ENCODE results near the gene SMARCB1. TPM values are rescaled to one million over a fixed set of nuclear protein-coding genes. Genes with fewer than 3 reads are reported as not detected.
A peak's percentile ranks its signal among the peaks of the same experiment; 100 is the strongest.

The SMARCB1 gene
- 10 to 100 TPM; 28.8 to 55.6 (median 34.9) TPM for total RNA-seq

GRCh38 chr22:23786752-23787599 lies at the start of gene SMARCB1:
SMARCB1 (plus strand) TSS chr22:23786966; CDS start chr22:23787170, 204 bp downstream.
- peak within 1 kb of the TSS; percentile 78 to 96 (median 91) for H3K4me3 ChIP-seq
- DNase-seq (ENCODE audit: extremely low spot score) = peak; percentile 96
- H3K27ac ChIP-seq (replicated peaks in 1 of 4) = peak within 1 kb of the TSS; percentile 95 to 100 (median 99)
- no peaks in the 10 kb centered on the region for H3K27me3 ChIP-seq
- H3K9me3 ChIP-seq = no peaks in the 10 kb centered on the region
- TF ChIP-seq POLR2A (IDR thresholded peaks at IDR 0.05; ENCODE audit: low read depth) = peak; percentile 71
- TF ChIP-seq EP300 (IDR thresholded peaks at IDR 0.05) = no peak
- peak; percentile 82 to 84 for TF ChIP-seq POLR2AphosphoS5 (IDR thresholded peaks at IDR 0.05)
- TF ChIP-seq, protein P1, sequence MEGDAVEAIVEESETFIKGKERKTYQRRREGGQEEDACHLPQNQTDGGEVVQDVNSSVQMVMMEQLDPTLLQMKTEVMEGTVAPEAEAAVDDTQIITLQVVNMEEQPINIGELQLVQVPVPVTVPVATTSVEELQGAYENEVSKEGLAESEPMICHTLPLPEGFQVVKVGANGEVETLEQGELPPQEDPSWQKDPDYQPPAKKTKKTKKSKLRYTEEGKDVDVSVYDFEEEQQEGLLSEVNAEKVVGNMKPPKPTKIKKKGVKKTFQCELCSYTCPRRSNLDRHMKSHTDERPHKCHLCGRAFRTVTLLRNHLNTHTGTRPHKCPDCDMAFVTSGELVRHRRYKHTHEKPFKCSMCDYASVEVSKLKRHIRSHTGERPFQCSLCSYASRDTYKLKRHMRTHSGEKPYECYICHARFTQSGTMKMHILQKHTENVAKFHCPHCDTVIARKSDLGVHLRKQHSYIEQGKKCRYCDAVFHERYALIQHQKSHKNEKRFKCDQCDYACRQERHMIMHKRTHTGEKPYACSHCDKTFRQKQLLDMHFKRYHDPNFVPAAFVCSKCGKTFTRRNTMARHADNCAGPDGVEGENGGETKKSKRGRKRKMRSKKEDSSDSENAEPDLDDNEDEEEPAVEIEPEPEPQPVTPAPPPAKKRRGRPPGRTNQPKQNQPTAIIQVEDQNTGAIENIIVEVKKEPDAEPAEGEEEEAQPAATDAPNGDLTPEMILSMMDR (IDR thresholded peaks at IDR 0.05) = peak in 1 of 3 experiments; percentile 26
- H3K36me3 ChIP-seq = peaks cover 0 to 14% (median 4%) of the 10 kb centered on the region in 4 donors
- peaks cover 31 to 64% (median 58%) of the 10 kb centered on the region in 4 donors for H3K4me1 ChIP-seq
- under 1% methylated on average over 49 of the region's 97 CpGs for WGBS
- intact Hi-C loops (cut with DNase I) = loop anchor here (2.0 kb wide), 1 partner anchor 18 kb away; no protein-coding TSS in a partner anchor

DNA sequence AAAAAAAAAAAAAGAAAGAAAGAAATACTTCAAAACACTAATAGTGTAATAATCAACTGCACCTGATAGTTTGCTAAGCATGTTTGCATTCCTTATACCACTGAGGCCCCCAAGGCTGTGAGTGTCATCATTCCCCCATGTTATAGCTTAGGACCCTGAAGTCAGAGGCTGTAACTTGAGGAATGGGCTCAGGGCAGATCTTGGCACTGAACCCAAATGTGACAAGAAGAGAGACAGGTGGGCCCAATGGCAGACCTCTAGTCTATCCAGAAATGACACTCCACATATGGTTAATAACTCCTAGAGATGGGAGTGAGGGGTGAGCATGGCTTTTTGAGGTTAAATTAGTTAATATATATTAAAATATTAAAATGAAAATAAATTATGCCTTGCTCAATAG lies 49.1 kb upstream of the SMARCB1 start:
- no peaks in the 10 kb centered on the region for H3K9me3 ChIP-seq
- H3K4me3 ChIP-seq = no peak overlapping the region
- intact Hi-C loops (cut with DNase I) = no loop called here
- TF ChIP-seq POLR2A (IDR thresholded peaks at IDR 0.05; ENCODE audit: low read depth) (no peak), EP300 (IDR thresholded peaks at IDR 0.05) (no peak), POLR2AphosphoS5 (IDR thresholded peaks at IDR 0.05) (no peak)
- TF ChIP-seq, protein P1 (IDR thresholded peaks at IDR 0.05) = no peak
- peaks cover 4 to 20% (median 14%) of the 10 kb centered on the region in 4 donors for H3K36me3 ChIP-seq
- no peak for DNase-seq (ENCODE audit: extremely low spot score)
- peaks cover 3 to 13% (median 7%) of the 10 kb centered on the region in 4 donors for H3K4me1 ChIP-seq
- no peak overlapping the region for H3K27ac ChIP-seq (replicated peaks in 1 of 4)
- no peaks in the 10 kb centered on the region for H3K27me3 ChIP-seq

DNA sequence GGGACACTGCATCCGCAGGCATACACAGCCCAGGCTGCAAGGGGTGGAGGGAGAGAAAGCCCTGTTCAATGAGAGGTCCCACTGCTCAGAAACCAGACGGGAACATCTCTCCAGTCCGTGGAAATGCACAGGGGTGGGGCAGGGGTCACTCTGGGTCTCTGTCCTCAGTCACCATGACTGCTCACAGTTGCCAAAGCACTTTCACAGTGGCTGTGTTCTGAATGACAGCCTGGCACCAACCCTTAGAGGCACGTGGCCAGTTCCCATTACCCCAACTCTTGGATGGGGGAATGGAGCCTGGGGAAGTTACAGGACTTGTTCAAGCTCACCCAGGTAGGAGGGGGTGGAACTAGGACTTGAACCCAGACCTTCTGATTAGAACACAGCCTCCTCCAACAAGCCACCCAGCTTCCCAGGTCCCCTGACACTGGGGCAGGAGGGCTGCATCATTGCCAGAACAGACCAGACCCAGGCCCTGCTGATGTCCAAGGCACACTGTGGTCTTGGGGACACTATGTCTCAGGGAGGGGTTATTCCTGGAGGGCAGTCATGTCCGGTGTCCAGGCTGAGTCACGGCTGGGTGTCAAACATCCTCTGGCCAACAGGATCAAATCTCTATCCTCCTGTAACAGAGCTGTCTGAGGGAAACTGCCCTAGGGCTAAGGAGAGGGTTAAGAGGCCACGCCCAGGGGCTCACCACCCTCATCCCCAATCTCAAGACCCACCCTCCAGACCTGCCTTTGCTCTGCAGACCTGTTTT lies 44.1 kb upstream of the SMARCB1 start:
- TF ChIP-seq, protein P1 (IDR thresholded peaks at IDR 0.05) = no peak
- TF ChIP-seq POLR2A (IDR thresholded peaks at IDR 0.05; ENCODE audit: low read depth) (no peak), EP300 (IDR thresholded peaks at IDR 0.05) (no peak), POLR2AphosphoS5 (IDR thresholded peaks at IDR 0.05) (no peak)
- intact Hi-C loops (cut with DNase I) = no loop called here
- DNase-seq (ENCODE audit: extremely low spot score) = no peak
- Histone ChIP-seq H3K9me3 (peaks cover 0 to 5% (median 0%) of the 10 kb centered on the region in 4 donors), H3K36me3 (peaks cover 16 to 50% (median 40%) of the 10 kb centered on the region in 4 donors), H3K4me1 (peaks cover 5 to 22% (median 10%) of the 10 kb centered on the region in 4 donors), H3K27ac (replicated peaks in 1 of 4) (peak overlapping the region in 1 of 4 donors; percentile 12), H3K27me3 (no peaks in the 10 kb centered on the region), H3K4me3 (no peak overlapping the region)
- 64% methylated on average over 5 of the region's 7 CpGs for WGBS

GRCh38 chr22:23743303-23743705 lies 43.5 kb upstream of the SMARCB1 start:
- TF ChIP-seq EP300 (IDR thresholded peaks at IDR 0.05) = no peak
- TF ChIP-seq, protein P1 (IDR thresholded peaks at IDR 0.05) = no peak
- no peak for TF ChIP-seq POLR2AphosphoS5 (IDR thresholded peaks at IDR 0.05)
- Histone ChIP-seq H3K27me3 (no peaks in the 10 kb centered on the region), H3K27ac (replicated peaks in 1 of 4) (peak overlapping the region in 1 of 4 donors; percentile 12), H3K4me3 (no peak overlapping the region), H3K4me1 (peaks cover 5 to 22% (median 10%) of the 10 kb centered on the region in 4 donors), H3K9me3 (peaks cover 0 to 5% (median 0%) of the 10 kb centered on the region in 4 donors), H3K36me3 (peaks cover 16 to 50% (median 40%) of the 10 kb centered on the region in 4 donors)
- no peak for DNase-seq (ENCODE audit: extremely low spot score)
- WGBS = 94% methylated on average over 2 of the region's 2 CpGs
- intact Hi-C loops (cut with DNase I) = no loop called here
